Ovary (tissue), 9 donors: Measurements from ENCODE around the gene HAPLN2. TPM values are rescaled to one million over a fixed set of nuclear protein-coding genes. Genes with fewer than 3 reads are reported as not detected.
"Not testable (repeated sequence)": the region's sequence is repeated elsewhere in the genome, so short reads cannot be mapped to it uniquely, and the experiment has no call there.

Experiments
- DNase-seq, 5 donors: peaks; one replicate each; pipeline ENCODE4 v3.0.0-alpha.2; 2019 to 2020
- H3K27ac ChIP-seq, 2 donors: fragments of 200-600 bp; one replicate each; pipeline versions ENCODE4 v1.5.1 to v1.8.0; 2019 to 2022
- H3K27me3 ChIP-seq: fragments of 200-600 bp; one replicate; pipeline ENCODE4 v1.8.0; 2022
- H3K36me3 ChIP-seq: fragments of 200-600 bp; sonication (generic); one replicate; pipeline ENCODE4 v1.5.1; 2019
- H3K4me1 ChIP-seq: one replicate; pipeline ENCODE4 v1.8.1; 2013; ENCODE audit warnings: mild to moderate bottlenecking, moderate library complexity; ENCODE audit not compliant: insufficient read depth
- H3K4me3 ChIP-seq: fragments of 200-600 bp; sonication (generic); one replicate; pipeline ENCODE4 v1.5.1; 2017
- H3K9me3 ChIP-seq, 2 donors: fragments of 200-600 bp in 1 of 2; sonication (generic) in 1 of 2; one replicate each; pipeline versions ENCODE4 v1.5.1 to v1.8.1; 2013 to 2019; ENCODE audit warnings: mild to moderate bottlenecking in 1 of 2, moderate library complexity in 1 of 2
- CTCF ChIP-seq, 3 donors: fragments of 450-650 bp in 2 of 3; fragments of 200-600 bp in 1 of 3; IDR thresholded peaks; one replicate each; pipeline versions ENCODE4 v1.5.1 to v1.8.0; 2016 to 2022; ENCODE audit warnings: antibody characterized with exemption in 3 of 3, mild to moderate bottlenecking in 1 of 3
- EP300 ChIP-seq: sonication (generic); formaldehyde crosslinking; IDR thresholded peaks from one replicate; pipeline ENCODE4 v1.6.1; 2017; ENCODE audit warnings: antibody characterized with exemption
- POLR2A ChIP-seq: fragments of 450-650 bp; IDR thresholded peaks from one replicate; pipeline ENCODE4 v1.6.1; 2017; ENCODE audit warnings: antibody characterized with exemption, mild to moderate bottlenecking, moderate library complexity
- WGBS, 3 donors: extraction: QIAGEN DNeasy Blood & Tissue Kit in 1 of 3; methylation state at CpG; one replicate each; pipeline versions ENCODE4 v1.1.5 to v1.1.7; 2013 to 2017; 5-methylcytosine and 5-hydroxymethylcytosine counted together
- intact Hi-C, 4 donors: fragments of 100-400 bp; cut with DNase I; formaldehyde crosslinking; loops; one replicate each; pipeline versions ENCODE4 v1.11.0 to v1.15.1; 2022 to 2023
- polyA plus RNA-seq, 2 donors: library from polyadenylated mRNA; stranded (reverse); fragments of 200-250 nt in 1 of 2; fragments of 350-450 nt in 1 of 2; fragmentation: Illumina TruSeq in 1 of 2; extraction: RNeasy Lipid Tissue Mini Kit (QIAGEN cat#74804) in 1 of 2; gene quantifications; one replicate each; pipeline ENCODE4 v1.2.3, GENCODE V29; 2013 to 2014
- total RNA-seq, 7 donors: library from RNA; depleted of rRNA in 2 of 7; stranded (reverse); fragments of >200 nt in 2 of 7; fragmentation: NEBNext Ultra II Directional in 3 of 7; extraction: Animal tissue kit (Norgen Biotek cat#: 25700) in 3 of 7; gene quantifications; one replicate each; pipeline versions ENCODE4 v1.1.0 to v1.2.4, GENCODE V29; 2016 to 2023
- donor health status: DM: no; HTN: no; CAD: no; lungs with moderate emphysema.
- donor health status: DM: no; HTN: no; CAD: no.
- donor health status: Bipolar disorder and iron deficiency.
- donor health status: DM: yes; HTN: yes; CAD: no.
- donor health status: DM: no; HTN: no; CAD: no.
- donor health status: DM: yes; HTN: yes; CAD: no.

HAPLN2 gene
- total and polyA plus RNA-seq, 9 donors, result 0.30 to 1.9 (median 1.2) TPM; not detected in 1

- Histone ChIP-seq H3K4me3 (no peak overlapping the region), H3K4me1 (peaks cover 4% of the 10 kb centered on the region), H3K9me3 (no peaks in the 10 kb centered on the region), H3K36me3 (no peaks in the 10 kb centered on the region), H3K27ac (no peak overlapping the region), H3K27me3 (no peaks in the 10 kb centered on the region)
- no peak for TF ChIP-seq EP300
- no peak for TF ChIP-seq CTCF (IDR thresholded peaks at IDR 0.05)
- TF ChIP-seq POLR2A, result no peak
- 20 to 31% (median 25%) methylated on average over 10 of the region's 10 CpGs for WGBS, 3 donors
- intact Hi-C loops, result loop anchor here in 2 of 4 donors (2.0 to 10.0 kb wide), 3 partner anchors 18 to 218 kb away; no protein-coding TSS in a partner anchor
- DNase-seq, result no peak
These were observed 16.6 kb upstream of the HAPLN2 start for GRCh38 chr1:156602557-156602993.

- H3K4me1 ChIP-seq, DNase-seq, H3K36me3 ChIP-seq, H3K4me3 ChIP-seq, H3K27ac ChIP-seq, H3K27me3 ChIP-seq, H3K9me3 ChIP-seq: not testable (repeated sequence)
- intact Hi-C loops, result loop anchor here in 3 of 4 donors (5.0 to 10.0 kb wide), 3 partner anchors 123 to 223 kb away; no protein-coding TSS in a partner anchor
- WGBS, 3 donors, result 82 to 90% (median 89%) methylated on average over 4 of the region's 4 CpGs
These were observed 11.9 kb upstream of the HAPLN2 start for GRCh38 chr1:156607344-156607743.

- TF ChIP-seq CTCF (IDR thresholded peaks at IDR 0.05) (peak; percentile 66 to 82 (median 71)), POLR2A (no peak)
- H3K4me3 ChIP-seq, result no peak overlapping the region
- DNase-seq, result peak in 3 of 5 donors; percentile 35 to 68 (median 60)
- H3K27ac ChIP-seq, result no peak overlapping the region
- WGBS, 3 donors, result 25 to 32% (median 29%) methylated on average over 7 of the region's 7 CpGs
- no peaks in the 10 kb centered on the region for H3K9me3 ChIP-seq
- intact Hi-C loops, result loop anchor here in 3 of 4 donors (5.0 to 10.0 kb wide), 3 partner anchors 123 to 223 kb away; no protein-coding TSS in a partner anchor
- H3K36me3 ChIP-seq, result no peaks in the 10 kb centered on the region
- H3K27me3 ChIP-seq, result no peaks in the 10 kb centered on the region
- H3K4me1 ChIP-seq, result no peaks in the 10 kb centered on the region
These were observed 11.1 kb upstream of the HAPLN2 start for GRCh38 chr1:156608036-156608674.

- Histone ChIP-seq H3K4me3 (no peak overlapping the region), H3K4me1 (no peaks in the 10 kb centered on the region), H3K27ac (no peak overlapping the region), H3K9me3 (no peaks in the 10 kb centered on the region), H3K36me3 (no peaks in the 10 kb centered on the region), H3K27me3 (no peaks in the 10 kb centered on the region)
- no peak for TF ChIP-seq CTCF (IDR thresholded peaks at IDR 0.05)
- TF ChIP-seq POLR2A, result no peak
- no peak for TF ChIP-seq EP300
- intact Hi-C loops, result loop anchor here in 3 of 4 donors (5.0 to 10.0 kb wide), 3 partner anchors 124 to 224 kb away; no protein-coding TSS in a partner anchor
- WGBS, 3 donors, result 30 to 37% (median 34%) methylated on average over 6 of the region's 6 CpGs
- no peak for DNase-seq
These were observed 10.2 kb upstream of the HAPLN2 start for GRCh38 chr1:156608981-156609380.

- H3K36me3 ChIP-seq, H3K9me3 ChIP-seq, H3K4me1 ChIP-seq, H3K4me3 ChIP-seq, H3K27me3 ChIP-seq, H3K27ac ChIP-seq, DNase-seq: not testable (repeated sequence)
- intact Hi-C loops, result loop anchor here in 1 of 4 donors (10.0 kb wide), 1 partner anchor 255 kb away; no protein-coding TSS in a partner anchor
- WGBS, 3 donors, result 84 to 89% (median 89%) methylated on average over 9 of the region's 9 CpGs
These were observed 9.1 kb upstream of the HAPLN2 start for GRCh38 chr1:156610072-156610471.
